T follicular helper cell (primary cell): Measurements from ENCODE around the gene NEDD4L.

Experiments
- DNase-seq: peaks from one replicate; pipeline ENCODE4 v3.0.0-alpha.2; 2020; ENCODE audit warnings: low read depth

Gene NEDD4L

DNA sequence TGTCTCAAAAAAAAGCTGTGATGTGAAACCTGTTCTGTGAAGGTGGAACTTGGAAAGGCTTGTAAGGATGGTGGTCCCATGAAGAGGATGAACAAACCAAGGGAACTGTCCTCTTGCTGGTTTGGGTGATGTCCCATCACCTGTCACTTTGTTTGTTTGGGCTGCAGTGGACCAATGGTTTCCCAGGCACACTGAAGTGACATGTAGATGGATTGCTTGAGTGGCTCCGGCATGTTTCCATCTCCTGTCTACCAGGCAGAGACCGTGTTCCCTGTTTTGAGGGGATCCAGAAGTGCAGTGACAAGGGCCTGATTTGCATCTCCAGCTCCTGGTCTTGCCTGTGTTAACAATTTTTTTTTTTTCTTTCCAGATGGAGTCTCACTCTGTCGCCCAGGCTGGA lies 8.9 kb downstream of the NEDD4L start:
- DNase-seq: no peak

DNA sequence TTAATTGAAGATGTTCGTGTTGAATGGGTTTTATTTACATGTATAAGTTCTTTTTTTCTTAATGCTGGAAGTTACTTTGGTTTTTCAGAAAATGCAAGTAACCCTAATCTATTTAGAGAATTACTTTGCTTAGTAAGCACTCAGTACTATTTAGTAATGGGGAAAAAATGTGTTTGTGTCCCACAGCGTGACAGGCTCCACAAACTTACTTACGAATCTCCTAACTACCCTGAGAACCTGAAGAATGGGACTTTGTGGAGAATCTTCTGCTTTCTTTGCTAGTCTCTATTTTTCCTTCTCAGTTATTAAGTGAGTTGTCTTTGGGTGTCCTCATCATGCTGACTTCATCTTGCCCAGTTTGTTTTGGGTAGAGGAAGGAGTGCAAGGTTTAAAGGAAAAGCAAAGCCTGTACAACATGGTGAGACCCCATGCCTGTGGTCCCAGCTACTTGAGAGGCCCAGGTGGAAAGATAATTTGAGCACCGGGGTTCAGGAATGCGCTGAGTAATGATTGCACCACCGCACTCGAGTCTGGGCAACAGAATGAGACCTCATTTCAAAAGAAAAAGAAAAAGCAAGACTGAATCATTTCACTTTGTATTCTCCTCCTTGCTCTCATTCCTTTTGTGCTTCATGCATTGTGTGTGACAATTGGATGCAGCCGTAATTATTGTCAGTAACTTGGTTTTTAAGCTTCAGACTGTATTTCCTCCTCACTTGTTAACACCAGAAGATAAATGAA lies 10.2 kb downstream of the NEDD4L start:
- no peak for DNase-seq

DNA sequence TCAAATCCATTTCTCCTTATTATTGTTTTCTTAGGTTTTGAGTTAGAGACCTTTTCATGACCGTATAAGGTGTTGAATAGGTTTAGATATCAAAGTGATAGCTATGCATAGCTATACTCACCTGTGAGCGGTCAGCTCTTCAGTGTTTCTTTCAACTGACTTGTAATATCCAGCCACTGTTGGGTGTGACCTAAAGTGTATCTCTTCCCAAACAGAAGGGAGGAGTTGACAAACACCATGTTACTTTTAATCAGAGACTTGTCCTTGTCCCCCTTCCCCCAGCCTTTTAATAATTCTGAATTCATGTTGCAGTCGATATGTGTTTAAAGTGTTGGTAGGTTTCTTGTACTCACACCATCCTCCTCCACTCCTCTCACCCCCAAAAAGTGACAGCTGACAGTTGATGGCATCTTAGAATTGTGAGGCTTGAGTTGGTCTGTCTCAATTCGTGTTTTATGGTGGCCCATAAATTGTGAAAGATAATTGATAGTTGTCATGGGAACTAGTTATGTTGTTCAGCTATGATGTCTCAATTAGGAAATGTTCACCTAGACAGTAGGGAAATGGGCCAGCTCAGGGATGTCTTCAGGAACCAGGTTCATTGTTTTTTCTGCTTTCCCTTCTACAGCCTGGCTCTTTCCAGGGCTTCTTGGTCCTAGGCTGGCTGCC lies 12.0 kb downstream of the NEDD4L start:
- DNase-seq: no peak

DNA sequence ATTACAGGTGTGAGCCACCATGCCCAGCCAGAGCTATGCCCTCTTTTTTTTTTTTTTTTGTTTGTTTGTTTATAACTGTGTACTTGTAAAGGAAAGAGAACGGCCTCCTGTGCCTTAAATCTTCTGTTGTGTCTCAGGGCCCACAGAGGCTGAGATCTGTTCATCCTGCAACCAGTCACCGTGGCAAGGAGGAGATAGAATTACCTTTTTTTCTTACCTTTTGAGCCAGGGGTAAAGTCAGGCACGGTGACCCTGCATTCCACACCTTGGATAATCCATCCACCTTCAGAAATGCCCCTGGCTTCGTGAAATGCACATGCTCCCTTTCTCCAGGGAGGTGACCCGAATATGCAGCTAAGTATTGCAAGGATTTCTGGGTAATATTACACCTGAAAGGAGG lies 12.8 kb downstream of the NEDD4L start:
- no peak for DNase-seq

DNA sequence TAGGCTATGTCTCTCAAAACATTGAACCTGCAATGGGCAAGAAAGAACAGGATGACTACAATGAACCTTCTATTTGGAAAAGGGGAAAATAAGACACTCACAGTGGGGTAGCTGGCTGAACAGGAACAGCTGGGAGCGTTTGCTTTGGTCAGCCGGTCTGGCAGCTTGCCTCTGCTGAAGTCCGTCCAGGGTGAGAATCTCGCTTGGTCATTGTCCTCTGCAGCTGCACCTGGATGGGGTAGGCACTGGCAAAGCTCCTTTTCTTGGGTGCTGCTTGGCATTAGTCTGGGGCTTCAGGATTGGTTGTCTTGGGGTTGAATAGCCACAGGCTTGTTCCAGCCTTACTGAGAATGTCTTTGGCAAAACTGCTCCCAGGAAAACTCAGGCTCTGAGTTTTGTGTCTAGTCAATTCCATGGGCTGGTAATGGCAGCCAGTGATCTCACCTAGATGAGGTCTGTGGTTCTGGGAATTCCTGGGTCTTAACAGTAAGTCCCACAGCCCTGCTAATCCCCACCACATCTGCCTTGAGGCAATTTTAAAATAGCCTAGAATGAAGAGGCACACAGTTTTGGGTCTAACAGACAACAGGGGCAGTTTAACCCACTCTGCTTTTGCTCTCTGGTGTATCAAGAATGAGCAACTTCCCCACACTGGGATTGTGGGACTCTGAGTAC lies 13.4 kb downstream of the NEDD4L start:
- DNase-seq: no peak

DNA sequence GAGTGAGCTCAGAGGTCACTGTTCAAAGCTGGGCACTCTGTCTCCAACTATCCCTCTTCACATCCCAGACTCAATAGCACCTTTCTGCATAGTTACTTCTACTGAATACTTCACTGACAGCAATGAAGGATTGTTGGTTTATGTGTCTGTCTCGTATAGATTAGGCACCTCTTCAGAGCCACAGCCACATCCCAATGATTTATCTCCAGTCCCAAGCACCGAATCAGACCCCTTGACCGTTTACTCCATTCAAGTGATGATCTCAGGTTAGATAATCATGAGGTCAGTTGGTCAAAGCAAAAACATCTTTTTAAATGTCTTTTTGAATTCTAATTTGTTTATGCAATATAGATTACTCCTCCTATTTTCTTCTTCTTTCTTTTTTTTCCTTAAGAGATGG lies 14.7 kb downstream of the NEDD4L start:
- DNase-seq: no peak

DNA sequence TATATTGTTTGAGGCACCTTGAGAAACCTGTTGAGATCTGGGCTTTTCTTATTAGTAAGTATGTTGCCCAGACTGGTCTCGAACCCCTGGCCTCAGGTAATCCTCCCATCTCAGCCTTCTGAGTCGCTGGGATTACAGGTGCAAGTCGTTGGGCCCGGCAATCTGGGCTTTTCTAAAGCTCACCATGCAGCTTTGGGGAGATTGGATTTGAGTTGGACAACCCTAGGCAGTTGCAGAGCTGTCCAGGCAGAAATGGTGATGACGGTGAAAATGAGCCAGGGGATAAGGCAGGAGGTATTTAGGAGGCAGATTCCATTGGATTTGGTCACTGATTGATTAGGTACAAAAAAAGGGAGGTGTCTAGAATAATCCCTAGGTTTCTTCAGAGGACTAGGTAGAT lies 16.2 kb downstream of the NEDD4L start:
- no peak for DNase-seq

DNA sequence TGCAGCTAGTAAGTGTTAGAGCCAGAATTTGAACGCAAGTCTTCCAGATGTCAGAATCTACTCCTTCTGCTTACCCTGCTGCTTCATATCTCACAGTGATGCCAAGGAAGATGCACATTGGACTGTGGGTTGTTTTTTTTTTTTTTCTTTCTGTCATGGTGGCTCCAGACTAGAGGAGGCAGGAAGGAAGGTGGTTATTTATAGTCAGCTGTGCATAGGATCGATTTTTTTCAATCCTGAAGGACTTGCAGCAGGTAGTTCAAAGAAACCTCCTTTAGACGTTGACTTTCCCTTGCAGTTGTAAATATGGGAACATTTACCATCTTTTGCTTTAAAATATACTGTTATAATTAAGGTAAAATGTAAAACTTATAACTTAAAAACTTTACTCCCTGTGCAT lies 17.3 kb downstream of the NEDD4L start:
- DNase-seq: no peak

DNA sequence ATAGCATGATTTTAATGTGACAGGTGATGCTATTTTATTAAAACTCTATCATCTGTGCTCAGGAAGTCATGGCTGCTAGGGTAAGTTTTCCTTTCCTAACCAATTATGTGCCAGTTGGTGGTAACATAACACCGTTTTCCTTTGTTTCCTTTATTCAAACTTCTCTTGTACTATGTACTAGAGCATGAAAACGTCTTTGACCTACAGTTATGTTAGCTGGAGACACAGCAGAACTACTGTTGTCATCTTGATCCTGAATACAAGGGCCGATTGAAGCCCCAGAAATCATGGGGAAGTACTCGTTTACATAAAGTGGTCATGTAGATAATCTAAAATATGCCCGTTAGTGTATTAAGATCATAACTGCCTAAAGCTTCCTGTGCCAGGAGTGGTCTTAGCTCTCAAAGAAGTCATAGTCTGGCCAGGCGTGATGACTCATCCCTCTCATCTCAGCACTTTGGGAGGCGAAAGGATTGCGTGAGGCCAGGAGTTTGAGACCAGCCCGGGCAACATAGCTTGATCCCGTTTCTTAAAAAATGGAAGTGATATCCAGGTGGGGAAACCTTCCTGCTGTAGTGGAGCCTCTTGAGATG lies 20.5 kb downstream of the NEDD4L start:
- DNase-seq: no peak

DNA sequence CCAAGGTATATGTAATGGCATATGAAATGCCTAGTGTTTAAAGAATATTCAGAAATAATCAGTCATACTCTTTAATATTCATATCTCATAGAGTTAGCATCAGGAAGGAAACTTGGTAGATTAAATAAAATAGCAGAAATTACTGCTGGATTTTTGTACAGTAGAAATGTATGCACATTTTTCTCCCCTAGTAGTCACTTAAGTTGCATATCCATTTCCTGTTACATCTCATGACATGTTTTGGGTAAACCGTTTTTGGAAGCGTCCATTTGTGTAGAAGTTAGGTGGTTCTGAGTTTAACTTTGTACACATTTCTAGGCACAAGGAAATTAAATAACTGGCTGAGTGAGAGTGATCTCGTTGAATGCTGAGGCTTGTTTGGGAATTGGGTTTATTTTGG lies 21.9 kb downstream of the NEDD4L start:
- no peak for DNase-seq

DNA sequence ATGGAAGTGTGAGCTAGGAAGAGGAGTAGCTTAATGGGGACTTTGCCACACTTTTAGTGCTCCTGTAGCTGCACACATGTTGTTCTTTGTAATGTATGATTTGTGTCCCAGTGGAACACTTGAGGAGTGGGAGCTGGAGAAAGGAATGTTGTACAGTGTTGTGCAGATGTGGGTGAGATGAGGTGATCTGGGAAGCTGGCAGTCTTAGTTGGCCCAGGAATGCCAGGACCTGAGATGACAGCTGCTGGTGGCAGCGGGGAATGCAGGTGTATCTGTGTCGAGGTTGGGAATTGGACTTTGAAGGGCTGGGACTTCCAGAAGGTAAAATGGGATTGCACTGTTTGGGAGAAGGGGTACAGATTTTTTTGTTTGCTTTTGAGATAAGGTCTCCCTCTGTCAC lies 23.6 kb downstream of the NEDD4L start:
- no peak for DNase-seq

DNA sequence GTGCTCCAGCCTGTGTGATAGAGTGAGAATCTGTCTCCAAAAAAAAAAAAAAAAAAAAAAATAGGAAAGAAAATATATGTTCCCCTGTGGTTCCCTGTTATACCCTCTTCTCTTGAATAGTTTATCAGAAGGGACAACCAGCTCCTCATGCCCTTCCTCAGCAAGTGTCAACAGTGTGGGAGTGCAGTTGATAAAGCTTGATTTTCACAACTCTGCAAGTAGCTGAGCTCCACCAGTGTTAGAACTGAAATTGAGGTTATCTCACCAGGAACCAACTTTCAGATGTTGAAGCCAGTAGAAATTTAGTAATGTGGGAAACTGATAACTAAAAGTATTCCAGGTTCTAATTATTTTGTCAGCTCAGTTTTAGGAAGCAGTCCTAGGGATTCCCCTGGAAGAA lies 25.1 kb downstream of the NEDD4L start:
- DNase-seq: no peak

DNA sequence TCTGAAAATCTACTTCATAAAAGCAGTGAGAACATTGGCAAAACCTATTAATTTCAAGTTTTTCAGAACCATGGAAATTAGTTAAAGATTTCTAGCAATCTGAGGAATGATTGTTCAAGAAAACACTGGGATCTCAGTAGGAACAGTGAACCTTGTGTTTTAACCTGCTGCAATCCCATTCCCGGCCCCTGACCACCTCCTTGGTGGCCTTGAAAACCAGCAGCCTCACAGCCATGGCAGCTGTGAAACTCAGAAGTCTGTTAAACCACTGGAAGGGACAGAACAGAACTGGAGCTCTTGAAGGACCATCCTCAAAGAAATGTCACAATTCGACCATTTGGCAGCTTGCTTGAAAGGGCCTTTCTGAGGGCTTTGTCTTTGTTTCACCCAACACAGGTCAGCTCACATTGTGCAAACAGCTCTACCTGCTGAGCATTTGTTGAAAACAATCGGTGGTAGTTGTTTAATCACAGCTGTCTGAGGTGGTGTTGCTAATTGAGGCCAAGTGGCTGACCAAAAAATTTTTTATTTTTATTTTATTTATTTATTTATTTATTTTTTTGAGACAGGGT lies 25.8 kb downstream of the NEDD4L start:
- no peak for DNase-seq

DNA sequence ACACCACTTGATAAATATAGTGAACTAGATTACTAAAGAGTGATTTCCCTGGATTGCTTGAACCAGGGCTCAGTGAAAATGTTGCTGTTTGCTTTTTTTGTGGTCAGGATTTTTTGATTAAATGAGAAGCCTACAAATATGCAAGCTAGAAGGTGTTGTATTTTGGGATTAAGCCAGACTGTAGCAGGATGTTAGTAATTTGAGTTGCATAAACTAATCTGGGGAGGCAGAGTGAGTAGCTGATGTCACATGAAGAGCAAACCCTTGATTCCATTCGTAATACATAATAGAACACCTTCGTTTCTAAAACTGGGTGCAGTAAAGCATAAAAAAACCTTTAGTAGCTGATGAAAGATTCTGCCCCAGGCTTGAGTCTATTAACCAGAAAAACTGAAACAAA lies 32.0 kb downstream of the NEDD4L start:
- no peak for DNase-seq

DNA sequence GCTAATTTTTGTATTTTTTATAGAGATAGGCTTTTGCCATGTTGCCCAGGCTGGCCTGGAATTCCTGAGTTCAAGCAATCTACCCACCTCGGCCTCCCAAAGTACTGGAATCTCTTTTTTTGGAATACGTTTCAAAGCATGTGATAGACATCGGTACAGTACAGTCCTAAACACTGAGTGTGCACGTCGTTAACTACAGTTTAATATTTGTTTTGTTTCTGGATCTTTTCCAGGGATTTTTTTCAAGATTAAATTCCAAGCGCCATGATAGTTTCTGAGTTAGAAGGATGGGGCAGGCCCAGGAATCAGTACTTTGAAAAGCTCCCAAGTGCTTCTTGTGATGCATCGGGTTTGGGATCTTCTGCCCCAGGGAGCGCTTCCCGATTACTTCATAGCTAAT lies 33.3 kb downstream of the NEDD4L start:
- no peak for DNase-seq

DNA sequence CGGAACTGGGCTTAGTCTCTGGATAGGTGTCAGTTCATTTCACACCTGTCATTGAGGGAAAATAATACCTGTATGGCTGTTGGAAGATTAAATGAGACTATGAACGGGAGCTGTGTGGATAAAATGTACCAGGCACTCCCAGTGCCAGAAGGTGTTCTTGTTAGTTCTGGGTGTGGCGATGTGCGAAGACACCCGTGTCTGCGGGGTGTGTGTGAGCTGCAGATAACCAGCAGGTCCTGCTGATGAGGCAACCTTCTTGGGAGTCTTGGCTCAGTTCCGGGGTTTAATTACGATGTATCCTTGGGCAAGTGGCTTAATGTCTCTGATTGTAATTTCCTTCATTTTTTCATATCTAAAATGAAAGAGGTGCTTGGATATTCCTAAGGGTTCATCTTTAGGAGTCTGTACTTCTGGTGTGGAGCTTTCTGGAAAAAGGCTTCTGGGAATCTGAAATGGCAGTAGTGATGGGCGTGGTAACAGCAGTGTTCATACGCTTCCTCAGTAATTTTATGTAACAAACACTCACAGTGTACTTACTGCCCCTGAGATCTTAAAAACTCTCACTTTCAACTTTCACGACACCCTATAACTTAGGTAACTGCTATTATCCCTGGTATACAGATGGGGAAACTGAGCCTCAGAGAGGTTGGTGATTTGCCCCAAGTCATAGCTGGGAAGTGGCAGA lies 35.0 kb downstream of the NEDD4L start:
- no peak for DNase-seq

DNA sequence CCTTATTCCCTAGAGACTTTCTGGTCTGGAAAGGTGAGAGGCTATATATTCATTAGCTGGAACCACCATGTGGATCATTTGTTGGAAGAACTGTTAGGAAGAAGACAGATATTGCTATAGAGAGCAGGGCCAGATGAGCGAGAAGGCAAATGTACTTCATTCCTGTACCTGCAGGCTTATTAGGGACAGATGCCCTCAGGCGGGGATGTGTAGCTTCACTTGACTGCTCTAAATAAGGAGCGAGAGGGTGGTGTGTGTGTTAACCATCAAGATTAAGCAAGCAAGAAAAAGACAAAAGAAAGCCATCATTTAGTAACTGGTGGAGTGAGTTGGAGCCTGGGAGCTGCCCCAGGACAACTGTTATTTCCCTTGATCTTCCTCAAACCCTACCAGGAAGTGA lies 36.4 kb downstream of the NEDD4L start:
- DNase-seq: no peak

DNA sequence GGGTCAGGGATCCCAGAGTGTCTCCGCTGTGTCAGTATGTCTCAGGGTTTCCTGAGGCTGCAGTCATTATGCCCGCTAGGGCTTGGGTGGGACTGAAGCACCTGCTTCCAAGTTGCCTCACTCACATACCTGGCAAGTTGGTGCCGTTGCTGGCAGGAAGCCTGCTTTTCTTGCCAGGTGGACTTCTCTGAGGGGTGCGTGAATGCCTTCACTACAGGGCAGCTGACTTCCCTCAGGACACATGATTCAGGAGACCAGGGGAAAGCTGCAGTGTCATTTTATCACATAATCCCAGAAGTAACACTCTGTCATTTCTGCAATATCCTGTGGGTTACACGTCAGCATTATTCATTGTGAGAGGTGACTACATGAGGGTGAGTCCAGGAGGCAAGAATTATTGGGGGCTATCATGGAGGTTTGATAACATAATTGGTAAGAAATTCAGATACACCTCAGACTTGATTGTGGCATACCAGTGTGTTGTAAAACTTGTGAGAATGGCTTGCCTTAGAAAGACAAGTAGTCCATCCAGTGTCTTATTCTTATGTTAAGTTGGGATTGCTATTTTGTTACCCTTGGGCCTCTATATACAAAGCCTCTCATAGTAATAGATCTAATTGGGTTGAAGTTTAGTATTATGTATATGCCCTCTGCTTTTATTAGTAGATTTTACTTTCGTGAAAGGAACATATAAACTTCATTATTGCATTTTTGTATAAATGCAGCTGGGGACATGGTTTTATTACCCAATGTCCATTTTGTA lies 44.1 kb downstream of the NEDD4L start:
- DNase-seq: no peak

DNA sequence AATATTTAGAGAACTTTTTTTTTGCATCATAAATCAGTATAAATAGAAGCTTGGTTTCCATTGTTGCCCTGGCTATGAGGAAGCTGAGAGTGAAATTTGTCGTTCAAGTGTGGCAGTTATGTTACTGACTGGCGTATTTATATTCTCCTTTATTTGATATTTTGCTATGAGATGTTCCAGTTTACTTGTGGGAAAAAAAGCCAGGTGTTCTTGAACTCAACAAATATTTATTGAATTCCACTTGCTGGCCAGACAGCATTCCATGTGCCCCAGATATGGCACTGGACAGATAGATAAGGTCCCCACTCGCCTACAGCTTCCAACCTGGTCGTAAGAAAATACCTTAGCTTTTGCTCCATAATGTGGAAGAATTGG lies 44.7 kb downstream of the NEDD4L start:
- DNase-seq: no peak

DNA sequence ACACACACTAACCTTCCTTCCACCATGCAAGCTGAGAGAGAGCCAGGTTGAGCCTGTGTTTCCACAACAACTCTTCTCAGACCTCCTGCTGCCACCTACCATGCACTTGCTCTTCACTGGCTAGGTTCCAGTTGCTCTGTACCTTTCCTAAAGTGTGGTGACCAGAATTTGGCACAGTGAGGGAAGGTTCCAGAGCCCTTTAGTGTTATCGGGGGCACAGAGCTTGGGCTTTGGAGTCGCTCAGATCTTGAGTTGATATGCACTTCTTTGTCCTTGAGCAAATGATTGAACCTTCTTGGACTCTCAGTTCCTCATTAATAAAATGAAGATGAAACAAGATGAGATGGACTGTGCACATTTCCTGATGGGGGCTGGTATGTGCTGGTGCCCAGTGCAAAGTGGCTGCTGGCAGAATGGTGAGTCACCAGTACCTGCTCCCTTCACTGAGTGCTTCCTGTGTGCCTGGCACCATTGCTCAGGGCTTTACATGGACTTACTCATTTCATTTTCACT lies 47.1 kb downstream of the NEDD4L start:
- DNase-seq: no peak

DNA sequence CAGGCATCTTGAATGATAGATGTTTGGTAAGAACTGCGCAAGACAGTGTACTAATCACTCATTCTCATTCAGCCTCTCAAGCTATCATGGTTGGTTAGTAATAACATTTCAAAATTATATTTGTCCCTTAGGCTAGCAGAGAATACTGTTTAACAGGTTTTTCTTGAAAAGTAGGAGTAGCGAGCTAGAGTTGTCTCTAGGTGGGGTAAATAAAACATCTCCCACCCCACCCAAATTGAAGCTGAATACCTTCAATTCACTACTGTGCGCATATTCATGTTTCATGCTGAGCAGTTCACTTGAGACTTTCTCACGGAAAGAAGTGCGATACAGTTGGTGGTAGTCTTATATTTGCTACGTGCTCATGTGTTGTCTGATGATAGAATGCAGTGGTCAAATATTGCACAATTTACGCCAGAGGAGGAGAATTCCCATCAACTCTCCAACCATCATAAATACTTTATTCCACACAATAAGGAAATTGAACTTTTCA lies 49.3 kb downstream of the NEDD4L start:
- no peak for DNase-seq
